Ishikawa (cell line): ENCODE data around the gene ARHGEF7.

Experiments
- EP300 ChIP-seq: IDR thresholded peaks from 2 replicates; pipeline ENCODE4 v1.6.1; 2012; ENCODE audit warnings: borderline replicate concordance
- TAF1 ChIP-seq: IDR thresholded peaks from 2 replicates; pipeline ENCODE4 v1.6.1; 2012; ENCODE audit warnings: low read depth, mild to moderate bottlenecking
- TF ChIP-seq, protein P1 (sequence below): IDR thresholded peaks from 2 replicates; pipeline ENCODE4 v1.6.1; 2012

DNA sequence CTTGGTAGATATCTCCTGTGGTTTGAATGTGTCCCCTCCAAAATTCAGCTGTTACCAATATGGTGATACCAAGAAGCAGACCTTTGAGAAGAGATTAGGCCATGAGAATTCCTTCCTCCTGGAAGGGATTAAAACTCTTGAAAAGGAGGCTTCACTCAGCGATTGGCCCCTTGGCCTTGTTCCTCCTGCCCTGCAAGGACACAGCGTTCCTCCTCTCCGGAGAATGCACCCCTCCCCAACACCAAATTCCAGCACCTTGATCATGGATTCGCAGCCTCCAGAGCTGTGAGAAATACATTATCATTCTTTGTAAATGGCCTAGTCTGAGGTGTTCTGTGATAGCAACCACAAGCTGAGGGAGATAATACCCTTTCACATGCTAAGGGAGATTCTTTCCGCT lies 34.5 kb upstream of the ARHGEF7 start:
- TF ChIP-seq TAF1 (no peak), EP300 (no peak)
- TF ChIP-seq, protein P1, sequence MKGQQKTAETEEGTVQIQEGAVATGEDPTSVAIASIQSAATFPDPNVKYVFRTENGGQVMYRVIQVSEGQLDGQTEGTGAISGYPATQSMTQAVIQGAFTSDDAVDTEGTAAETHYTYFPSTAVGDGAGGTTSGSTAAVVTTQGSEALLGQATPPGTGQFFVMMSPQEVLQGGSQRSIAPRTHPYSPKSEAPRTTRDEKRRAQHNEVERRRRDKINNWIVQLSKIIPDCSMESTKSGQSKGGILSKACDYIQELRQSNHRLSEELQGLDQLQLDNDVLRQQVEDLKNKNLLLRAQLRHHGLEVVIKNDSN, result no peak
